Measurements from ENCODE around the gene RPL26. TPM values are rescaled to one million over a fixed set of nuclear protein-coding genes. Genes with fewer than 3 reads are reported as not detected.
"Not testable (repeated sequence)": the region's sequence is repeated elsewhere in the genome, so short reads cannot be mapped to it uniquely, and the experiment has no call there.

The RPL26 gene
- total RNA-seq, 2 donors from 2014 or later: 2,731 to 2,885 TPM

GRCh38 chr17:8391711-8392110 lies 8.7 kb upstream of the RPL26 start:
- DNase-seq (no peak), ATAC-seq (no peak)
- no peaks in the 10 kb centered on the region for H3K9me3 ChIP-seq (ENCODE audit: control insufficient read depth, low read length, poor library complexity, severe bottlenecking)
- Mint-ChIP-seq H3K4me1 (peaks cover 14% of the 10 kb centered on the region), H3K36me3 (ENCODE audit: low read depth) (no peaks in the 10 kb centered on the region), H3K27ac (no peak overlapping the region), H3K4me3 (no peak overlapping the region), H3K27me3 (no peaks in the 10 kb centered on the region)

GRCh38 chr17:8387914-8388651 lies 5.1 kb upstream of the RPL26 start:
- ATAC-seq (no peak), DNase-seq (no peak)
- Mint-ChIP-seq H3K27ac (peak overlapping the region; percentile 34), H3K4me3 (no peak overlapping the region), H3K27me3 (no peaks in the 10 kb centered on the region), H3K4me1 (peaks cover 18% of the 10 kb centered on the region), H3K36me3 (ENCODE audit: low read depth) (peaks cover under 1% of the 10 kb centered on the region)
- no peaks in the 10 kb centered on the region for H3K9me3 ChIP-seq (ENCODE audit: control insufficient read depth, low read length, poor library complexity, severe bottlenecking)

GRCh38 chr17:8386841-8387240 lies 3.8 kb upstream of the RPL26 start:
- H3K27ac Mint-ChIP-seq: no peak overlapping the region

GRCh38 chr17:8384801-8385378 lies 1.9 kb upstream of the RPL26 start:
- peaks cover 4% of the 10 kb centered on the region for H3K36me3 Mint-ChIP-seq (ENCODE audit: low read depth)
- H3K9me3 ChIP-seq (ENCODE audit: control insufficient read depth, low read length, poor library complexity, severe bottlenecking): no peaks in the 10 kb centered on the region
- peaks cover 28% of the 10 kb centered on the region for H3K4me1 Mint-ChIP-seq
- DNase-seq (no peak), ATAC-seq (no peak)
- no peaks in the 10 kb centered on the region for H3K27me3 Mint-ChIP-seq
- H3K27ac Mint-ChIP-seq: peak overlapping the region; percentile 98
- H3K4me3 Mint-ChIP-seq: peak overlapping the region; percentile 99

More at GRCh38 chr17:8386841-8387240, 3.8 kb upstream of the RPL26 start:
- no peak for DNase-seq
- H3K4me3 Mint-ChIP-seq: peak overlapping the region; percentile 21
- H3K4me1 Mint-ChIP-seq: peaks cover 21% of the 10 kb centered on the region
- H3K36me3 Mint-ChIP-seq (ENCODE audit: low read depth): peaks cover 4% of the 10 kb centered on the region
- H3K9me3 ChIP-seq (ENCODE audit: control insufficient read depth, low read length, poor library complexity, severe bottlenecking): no peaks in the 10 kb centered on the region
- ATAC-seq: no peak
- no peaks in the 10 kb centered on the region for H3K27me3 Mint-ChIP-seq

GRCh38 chr17:8382880-8383142 lies 182 bp downstream of the RPL26 start:
- DNase-seq: no peak
- no peaks in the 10 kb centered on the region for H3K9me3 ChIP-seq (ENCODE audit: control insufficient read depth, low read length, poor library complexity, severe bottlenecking)
- Mint-ChIP-seq H3K27ac (peak overlapping the region; percentile 98), H3K27me3 (no peaks in the 10 kb centered on the region), H3K4me3 (peak overlapping the region; percentile 99), H3K4me1 (peaks cover 35% of the 10 kb centered on the region), H3K36me3 (ENCODE audit: low read depth) (peaks cover 8% of the 10 kb centered on the region)
- ATAC-seq: no peak

GRCh38 chr17:8382052-8382879 lies 727 bp downstream of the RPL26 start:
- no peaks in the 10 kb centered on the region for H3K27me3 Mint-ChIP-seq
- H3K4me3 Mint-ChIP-seq: peak overlapping the region; percentile 99
- no peaks in the 10 kb centered on the region for H3K9me3 ChIP-seq (ENCODE audit: control insufficient read depth, low read length, poor library complexity, severe bottlenecking)
- H3K36me3 Mint-ChIP-seq (ENCODE audit: low read depth): peaks cover 8% of the 10 kb centered on the region
- H3K4me1 Mint-ChIP-seq: peaks cover 34% of the 10 kb centered on the region
- H3K27ac Mint-ChIP-seq: peak overlapping the region; percentile 98
- ATAC-seq (no peak), DNase-seq (no peak)

GRCh38 chr17:8380049-8380448 lies 2.9 kb downstream of the RPL26 start:
- H3K27ac Mint-ChIP-seq: no peak overlapping the region
- no peaks in the 10 kb centered on the region for H3K27me3 Mint-ChIP-seq
- peaks cover 8% of the 10 kb centered on the region for H3K36me3 Mint-ChIP-seq (ENCODE audit: low read depth)
- H3K9me3 ChIP-seq (ENCODE audit: control insufficient read depth, low read length, poor library complexity, severe bottlenecking): no peaks in the 10 kb centered on the region
- H3K4me3 Mint-ChIP-seq: no peak overlapping the region
- H3K4me1 Mint-ChIP-seq: peaks cover 41% of the 10 kb centered on the region
- ATAC-seq (no peak), DNase-seq (no peak)

- peaks cover 32% of the 10 kb centered on the region for H3K4me1 Mint-ChIP-seq
- H3K36me3 Mint-ChIP-seq (ENCODE audit: low read depth): not testable (repeated sequence)
Observed at GRCh38 chr17:8378117-8378516, 4.9 kb downstream of the RPL26 start.

GRCh38 chr17:8377422-8377821 lies 5.6 kb downstream of the RPL26 start:
- peak overlapping the region; percentile 70 for H3K4me3 Mint-ChIP-seq
- no peaks in the 10 kb centered on the region for H3K27me3 Mint-ChIP-seq
- H3K4me1 Mint-ChIP-seq: peaks cover 28% of the 10 kb centered on the region
- no peaks in the 10 kb centered on the region for H3K9me3 ChIP-seq (ENCODE audit: control insufficient read depth, low read length, poor library complexity, severe bottlenecking)
- ATAC-seq (no peak), DNase-seq (no peak)
- H3K27ac Mint-ChIP-seq: peak overlapping the region; percentile 80
- peaks cover 4% of the 10 kb centered on the region for H3K36me3 Mint-ChIP-seq (ENCODE audit: low read depth)

More at GRCh38 chr17:8378117-8378516, 4.9 kb downstream of the RPL26 start:
- not testable (repeated sequence) for ATAC-seq; DNase-seq; H3K4me3 Mint-ChIP-seq; H3K9me3 ChIP-seq (ENCODE audit: control insufficient read depth, low read length, poor library complexity, severe bottlenecking); H3K27me3 Mint-ChIP-seq
- H3K27ac Mint-ChIP-seq: peak overlapping the region; percentile 80

GRCh38 chr17:8376271-8377067 lies 6.5 kb downstream of the RPL26 start, which contains the start of gene KRABD2:
TSS of gene KRABD2 (minus strand) at chr17:8376704.
- no peaks in the 10 kb centered on the region for H3K27me3 Mint-ChIP-seq
- H3K4me3 Mint-ChIP-seq: peak within 1 kb of the TSS; percentile 87
- ATAC-seq (peak; percentile 100), DNase-seq (peak; percentile 84 to 90 (median 89))
- H3K36me3 Mint-ChIP-seq (ENCODE audit: low read depth): peaks cover 4% of the 10 kb centered on the region
- H3K27ac Mint-ChIP-seq: peak within 1 kb of the TSS; percentile 80
- H3K9me3 ChIP-seq (ENCODE audit: control insufficient read depth, low read length, poor library complexity, severe bottlenecking): no peaks in the 10 kb centered on the region
- peaks cover 28% of the 10 kb centered on the region for H3K4me1 Mint-ChIP-seq

GRCh38 chr17:8375738-8376259 lies 7.2 kb downstream of the RPL26 start:
- DNase-seq (no peak), ATAC-seq (no peak)
- Mint-ChIP-seq H3K36me3 (ENCODE audit: low read depth) (peaks cover 6% of the 10 kb centered on the region), H3K27ac (peak overlapping the region; percentile 80), H3K27me3 (no peaks in the 10 kb centered on the region), H3K4me3 (peak overlapping the region; percentile 87), H3K4me1 (peaks cover 27% of the 10 kb centered on the region)
- no peaks in the 10 kb centered on the region for H3K9me3 ChIP-seq (ENCODE audit: control insufficient read depth, low read length, poor library complexity, severe bottlenecking)

- not testable (repeated sequence) for H3K4me3 Mint-ChIP-seq
Observed at GRCh38 chr17:8373856-8374255, 9.1 kb downstream of the RPL26 start.

More at GRCh38 chr17:8373856-8374255, 9.1 kb downstream of the RPL26 start:
- not testable (repeated sequence) for H3K27me3 Mint-ChIP-seq; ATAC-seq; H3K36me3 Mint-ChIP-seq (ENCODE audit: low read depth); H3K9me3 ChIP-seq (ENCODE audit: control insufficient read depth, low read length, poor library complexity, severe bottlenecking); H3K27ac Mint-ChIP-seq; DNase-seq
- H3K4me1 Mint-ChIP-seq: peaks cover 22% of the 10 kb centered on the region

Data from T-helper 17 cell (primary cell).